ENCODE data around the gene VTCN1.

GRCh38 chr1:117104986-117105385 is 105.7 kb downstream of the VTCN1 start:
- no peak for TF ChIP-seq POLR2AphosphoS5 (IDR thresholded peaks at IDR 0.05; ENCODE audit: low read depth, low read length)
- no peak for TF ChIP-seq POLR2A (IDR thresholded peaks at IDR 0.05; ENCODE audit: low read depth, low read length)
- TF ChIP-seq SPI1 (IDR thresholded peaks at IDR 0.05; ENCODE audit: low read depth, low read length) = no peak
- no peak for TF ChIP-seq TAF1 (IDR thresholded peaks at IDR 0.05; ENCODE audit: low read depth, low read length)
